AG04449 (cell line): Measurements from ENCODE around the gene IL10RB.
A peak's percentile ranks its signal among the peaks of the same experiment; 100 is the strongest.
"Not testable (repeated sequence)": the region's sequence is repeated elsewhere in the genome, so short reads cannot be mapped to it uniquely, and the experiment has no call there.

ENCODE experiments used
- CTCF ChIA-PET: fragments of 350-600 bp; formaldehyde crosslinking; extraction: SDS; loops from one replicate; lab custom pipeline; 2021; ENCODE audit warnings: antibody characterized with exemption; lab: Yijun Ruan, JAX
- POLR2A ChIA-PET: fragments of 400-600, 350-600 bp; formaldehyde crosslinking; extraction: SDS; loops from one replicate; lab custom pipeline; 2020; ENCODE audit warnings: antibody characterized with exemption, inconsistent platforms; lab: Yijun Ruan, JAX
- DNase-seq: peaks from one replicate; pipeline ENCODE4 v3.0.0-alpha.2; 2010; ENCODE audit warnings: low read depth, low spot score
- H3K4me3 ChIP-seq: 2 replicates; pipeline ENCODE4 v1.5.1; 2011; ENCODE audit warnings: low read depth, mild to moderate bottlenecking, control low read depth, low read length
- CTCF ChIP-seq: IDR thresholded peaks from one replicate; pipeline ENCODE4 v1.5.1; 2011; ENCODE audit warnings: mild to moderate bottlenecking, moderate library complexity, low read length, control low read depth, inconsistent platforms; ENCODE audit not compliant: insufficient read depth; ENCODE audit errors: missing control alignments

IL10RB gene

GRCh38 chr21:33266050-33266788 lies at the start of gene IL10RB:
TSS of gene IL10RB (plus strand) at chr21:33266367. CDS start at chr21:33266466, 99 bp downstream.
- CTCF ChIA-PET, result interaction anchor here (0.7 to 1.6 kb wide), 5 partner anchors 13 to 179 kb away, joined by 3 to 6 read pairs (median 3); no protein-coding TSS in a partner anchor
- POLR2A ChIA-PET, result interaction anchor here (1.0 to 1.3 kb wide), 2 partner anchors 21 to 59 kb away, joined by 5 to 8 read pairs; partner anchors contain the start of gene IFNAR1
- no peak for DNase-seq
- peak within 1 kb of the TSS; percentile 79 for H3K4me3 ChIP-seq
- TF ChIP-seq CTCF, result no peak

GRCh38 chr21:33217138-33217520 lies 49.0 kb upstream of the IL10RB start:
- ChIA-PET CTCF (no interaction called here), POLR2A (no interaction called here)
- H3K4me3 ChIP-seq, result no peak overlapping the region
- DNase-seq, result no peak
- no peak for TF ChIP-seq CTCF

DNA sequence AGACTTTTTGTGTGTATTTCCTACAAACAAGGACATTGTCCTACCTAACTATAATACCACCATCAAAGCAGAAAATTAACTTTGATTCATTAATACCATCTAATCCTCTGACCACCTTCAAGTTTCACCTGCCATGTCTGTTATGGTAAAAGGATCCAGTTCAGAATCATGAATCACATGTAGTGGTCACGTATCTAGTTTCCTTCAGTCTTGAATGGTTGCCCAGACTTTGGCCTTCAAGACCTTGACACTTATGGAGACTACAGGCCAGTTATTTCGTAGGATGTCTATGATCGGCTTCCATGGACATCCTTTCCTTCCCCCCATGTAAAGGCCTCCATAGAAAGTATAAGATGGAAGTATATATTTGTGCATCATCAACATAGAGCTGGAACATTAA lies 46.9 kb upstream of the IL10RB start:
- ChIA-PET POLR2A (no interaction called here), CTCF (interaction anchor here (1.5 kb wide), 1 partner anchor 142 kb away, joined by 3 read pairs; no protein-coding TSS in a partner anchor)

GRCh38 chr21:33219954-33220353 lies 46.2 kb upstream of the IL10RB start:
- CTCF ChIA-PET, result interaction anchor here (0.7 to 1.5 kb wide), 2 partner anchors 124 to 141 kb away, joined by 3 read pairs; no protein-coding TSS in a partner anchor
- no peak for DNase-seq
- no peak overlapping the region for H3K4me3 ChIP-seq
- no peak for TF ChIP-seq CTCF
- POLR2A ChIA-PET, result no interaction called here

More for the DNA sequence above, 46.9 kb upstream of the IL10RB start:
- no peak for TF ChIP-seq CTCF
- DNase-seq, result no peak
- no peak overlapping the region for H3K4me3 ChIP-seq

DNA sequence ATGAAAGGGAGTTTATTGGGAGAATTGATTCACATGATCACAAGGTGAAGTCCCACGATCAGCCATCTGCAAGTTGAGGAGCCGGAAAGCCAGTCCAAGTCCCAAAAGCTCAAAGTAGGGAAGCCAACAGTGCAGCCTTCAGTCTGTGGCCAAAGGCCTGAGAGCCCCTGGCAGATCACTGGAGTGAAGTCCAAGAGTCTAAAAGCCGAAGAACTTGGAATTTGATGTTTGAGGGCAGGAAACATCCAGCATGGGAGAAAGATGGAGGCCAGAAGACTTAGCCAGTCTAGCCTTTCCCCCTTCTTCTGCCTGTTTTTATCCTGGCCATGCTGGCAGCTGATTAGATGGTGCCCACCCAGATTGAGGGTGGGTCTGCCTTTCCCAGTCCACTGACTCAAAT lies 40.8 kb upstream of the IL10RB start:
- CTCF ChIA-PET, result interaction anchor here (1.0 kb wide), 1 partner anchor 11 kb away, joined by 3 read pairs; no protein-coding TSS in a partner anchor
- POLR2A ChIA-PET, DNase-seq, H3K4me3 ChIP-seq: not testable (repeated sequence)

DNA sequence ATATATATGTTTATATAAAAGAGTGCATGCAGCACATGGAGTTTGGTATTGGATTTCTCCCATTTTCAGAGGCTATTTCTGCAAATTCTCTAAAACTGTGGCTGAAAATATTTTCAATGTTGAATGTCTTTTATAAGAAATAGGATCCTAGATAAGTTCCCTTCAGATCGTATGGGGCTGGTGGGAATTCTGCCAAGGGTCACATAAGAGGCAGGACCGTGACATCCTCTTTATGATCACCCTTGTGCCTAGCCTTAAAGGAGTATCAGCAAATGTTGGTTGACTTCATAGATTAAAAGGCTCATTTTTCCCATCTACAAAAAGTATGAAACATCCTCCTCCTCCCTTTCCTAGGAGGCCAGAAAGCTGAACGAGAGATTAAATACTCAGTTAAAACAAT lies 37.7 kb upstream of the IL10RB start:
- CTCF ChIA-PET, result interaction anchor here (0.8 to 1.6 kb wide), 2 partner anchors 31 to 32 kb away, joined by 3 read pairs; no protein-coding TSS in a partner anchor
- H3K4me3 ChIP-seq, result no peak overlapping the region
- TF ChIP-seq CTCF, result no peak
- no peak for DNase-seq
- POLR2A ChIA-PET, result no interaction called here
